Measurements from ENCODE around the gene FOXD2.
A peak's percentile ranks its signal among the peaks of the same experiment; 100 is the strongest.

DNA sequence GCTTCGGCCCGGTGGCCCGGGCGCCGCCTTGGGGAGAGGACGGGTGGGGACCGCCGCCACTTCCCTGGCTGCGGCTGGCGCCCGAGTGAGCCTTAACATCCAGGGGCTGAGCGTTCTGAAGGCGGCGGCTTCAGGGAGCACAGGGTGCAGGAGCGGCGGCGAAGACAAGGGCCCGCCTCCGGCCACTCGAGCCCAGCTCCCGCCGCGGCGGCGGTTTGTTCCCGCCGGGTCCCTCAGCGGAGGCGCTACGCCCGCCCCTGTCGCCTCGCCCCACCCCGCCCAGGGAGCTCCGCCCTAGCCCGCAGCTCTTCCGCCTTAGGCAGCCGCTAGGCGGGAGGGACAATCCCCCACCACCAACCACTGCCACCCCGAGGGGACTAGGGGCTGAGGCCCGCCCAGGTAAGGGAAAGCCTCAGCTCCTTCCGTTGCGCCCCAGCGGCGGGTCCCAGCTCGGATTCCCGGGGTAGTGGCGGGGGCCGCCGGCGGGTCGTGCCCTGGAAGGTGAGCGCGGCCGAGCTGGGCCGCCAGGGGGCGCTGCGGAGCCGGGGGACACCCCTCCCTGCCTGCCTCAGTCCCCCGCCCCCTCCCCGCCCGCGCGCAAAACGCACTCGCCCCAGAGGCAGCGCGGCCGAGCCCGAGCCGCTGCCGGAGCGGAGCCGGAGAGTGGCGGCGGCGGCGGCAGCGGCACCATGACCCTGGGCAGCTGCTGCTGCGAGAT is at the start of gene FOXD2:
- TF ChIP-seq POLR2A (IDR thresholded peaks at IDR 0.05): peak in 2 of 3 donors; percentile 31 to 47
- TF ChIP-seq, protein P1, sequence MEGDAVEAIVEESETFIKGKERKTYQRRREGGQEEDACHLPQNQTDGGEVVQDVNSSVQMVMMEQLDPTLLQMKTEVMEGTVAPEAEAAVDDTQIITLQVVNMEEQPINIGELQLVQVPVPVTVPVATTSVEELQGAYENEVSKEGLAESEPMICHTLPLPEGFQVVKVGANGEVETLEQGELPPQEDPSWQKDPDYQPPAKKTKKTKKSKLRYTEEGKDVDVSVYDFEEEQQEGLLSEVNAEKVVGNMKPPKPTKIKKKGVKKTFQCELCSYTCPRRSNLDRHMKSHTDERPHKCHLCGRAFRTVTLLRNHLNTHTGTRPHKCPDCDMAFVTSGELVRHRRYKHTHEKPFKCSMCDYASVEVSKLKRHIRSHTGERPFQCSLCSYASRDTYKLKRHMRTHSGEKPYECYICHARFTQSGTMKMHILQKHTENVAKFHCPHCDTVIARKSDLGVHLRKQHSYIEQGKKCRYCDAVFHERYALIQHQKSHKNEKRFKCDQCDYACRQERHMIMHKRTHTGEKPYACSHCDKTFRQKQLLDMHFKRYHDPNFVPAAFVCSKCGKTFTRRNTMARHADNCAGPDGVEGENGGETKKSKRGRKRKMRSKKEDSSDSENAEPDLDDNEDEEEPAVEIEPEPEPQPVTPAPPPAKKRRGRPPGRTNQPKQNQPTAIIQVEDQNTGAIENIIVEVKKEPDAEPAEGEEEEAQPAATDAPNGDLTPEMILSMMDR (IDR thresholded peaks at IDR 0.05): peak; percentile 96 to 100 (median 99)

Measured in body of pancreas (tissue), 4 donors.